H9 (cell line): ENCODE data around the gene TIGD6. TPM values are rescaled to one million over a fixed set of nuclear protein-coding genes. Genes with fewer than 3 reads are reported as not detected.

Source experiments
- DNase-seq: peaks from one replicate; pipeline ENCODE4 v3.0.0-alpha.2; 2017
- H2AFZ ChIP-seq: one replicate; pipeline ENCODE4 v1.6.1; 2013; ENCODE audit warnings: mild to moderate bottlenecking, low read length, control low read depth, moderate library complexity
- H2AK5ac ChIP-seq: 2 replicates; pipeline ENCODE4 v1.6.1; 2013; ENCODE audit warnings: low read length, control low read depth, mixed read lengths; ENCODE audit not compliant: insufficient read length
- H2BK120ac ChIP-seq: one replicate; pipeline ENCODE4 v1.6.1; 2013; ENCODE audit warnings: low read depth, mild to moderate bottlenecking, low read length, control low read depth, inconsistent platforms; ENCODE audit not compliant: poor library complexity, severe bottlenecking
- H2BK12ac ChIP-seq: 2 replicates; pipeline ENCODE4 v1.6.1; 2013; ENCODE audit warnings: low read length, control low read depth, mixed read lengths, low read depth; ENCODE audit not compliant: insufficient read length
- H2BK15ac ChIP-seq: 2 replicates; pipeline ENCODE4 v1.6.1; 2013; ENCODE audit warnings: low read depth, low read length, control low read depth
- H2BK20ac ChIP-seq: one replicate; pipeline ENCODE4 v1.6.1; 2013; ENCODE audit warnings: low read depth, mild to moderate bottlenecking, low read length, control low read depth, inconsistent platforms; ENCODE audit not compliant: poor library complexity, severe bottlenecking
- H2BK5ac ChIP-seq: 2 replicates; pipeline ENCODE4 v1.6.1; 2013; ENCODE audit warnings: low read length, control low read depth, mixed read lengths; ENCODE audit not compliant: insufficient read length
- H3K14ac ChIP-seq: 2 replicates; pipeline ENCODE4 v1.6.1; 2013; ENCODE audit warnings: low read length, control low read depth; ENCODE audit not compliant: insufficient read depth
- H3K18ac ChIP-seq: 2 replicates; pipeline ENCODE4 v1.6.1; 2013; ENCODE audit warnings: low read depth, mild to moderate bottlenecking, mixed read lengths, low read length, control low read depth; ENCODE audit not compliant: insufficient read length
- H3K23ac ChIP-seq: 2 replicates; pipeline ENCODE4 v1.6.1; 2013; ENCODE audit warnings: low read length, control low read depth, mixed read lengths, low read depth; ENCODE audit not compliant: insufficient read length
- H3K23me2 ChIP-seq: 2 replicates; pipeline ENCODE4 v1.6.1; 2013; ENCODE audit warnings: low read depth, mild to moderate bottlenecking, mixed read lengths, low read length, control low read depth; ENCODE audit not compliant: insufficient read length, poor library complexity, severe bottlenecking
- H3K27ac ChIP-seq: 2 replicates; pipeline ENCODE4 v1.5.1; 2013; ENCODE audit warnings: low read length, control low read depth, mixed read lengths, low read depth; ENCODE audit not compliant: insufficient read length
- H3K27me3 ChIP-seq: 2 replicates; pipeline ENCODE4 v1.6.1; 2013; ENCODE audit warnings: low read length, control low read depth, inconsistent platforms; ENCODE audit not compliant: insufficient read depth
- H3K4ac ChIP-seq: 2 replicates; pipeline ENCODE4 v1.6.1; 2013; ENCODE audit warnings: low read depth, mild to moderate bottlenecking, control low read depth, inconsistent platforms, low read length, moderate library complexity
- H3K4me1 ChIP-seq: 2 replicates; pipeline ENCODE4 v1.6.1; 2013; ENCODE audit warnings: low read length, control low read depth, inconsistent platforms; ENCODE audit not compliant: insufficient read depth
- H3K4me2 ChIP-seq: 2 replicates; pipeline ENCODE4 v1.6.1; 2013; ENCODE audit warnings: low read length, control low read depth, mixed read lengths; ENCODE audit not compliant: insufficient read length, insufficient read depth
- H3K56ac ChIP-seq: 2 replicates; pipeline ENCODE4 v1.6.1; 2013; ENCODE audit warnings: low read depth, mild to moderate bottlenecking, mixed read lengths, low read length, control low read depth; ENCODE audit not compliant: insufficient read length
- H3K79me1 ChIP-seq: 2 replicates; pipeline ENCODE4 v1.6.1; 2013; ENCODE audit warnings: low read depth, mild to moderate bottlenecking, moderate library complexity, low read length, control low read depth, inconsistent platforms; ENCODE audit not compliant: insufficient read depth, poor library complexity, severe bottlenecking
- H3K79me2 ChIP-seq: 2 replicates; pipeline ENCODE4 v1.6.1; 2013; ENCODE audit warnings: low read length, control low read depth, inconsistent platforms; ENCODE audit not compliant: insufficient read depth
- H3K9ac ChIP-seq: 2 replicates; pipeline ENCODE4 v1.6.1; 2013; ENCODE audit warnings: low read length, control low read depth, mixed read lengths; ENCODE audit not compliant: insufficient read length; ENCODE audit errors: extremely low read depth
- H3K9me3 ChIP-seq: one replicate; pipeline ENCODE4 v1.6.1; 2013; ENCODE audit warnings: low read depth, low read length, inconsistent platforms; ENCODE audit not compliant: control insufficient read depth
- H3T11ph ChIP-seq: one replicate; pipeline ENCODE4 v1.6.1; 2013; ENCODE audit warnings: mild to moderate bottlenecking, low read length, control low read depth, inconsistent platforms
- H4K20me1 ChIP-seq: one replicate; pipeline ENCODE4 v1.6.1; 2013; ENCODE audit not compliant: control insufficient read depth, insufficient read length, insufficient read depth
- H4K5ac ChIP-seq: 2 replicates; pipeline ENCODE4 v1.6.1; 2013; ENCODE audit warnings: low read depth, mild to moderate bottlenecking, mixed read lengths, low read length, control low read depth; ENCODE audit not compliant: insufficient read length
- H4K8ac ChIP-seq: replicated peaks from 2 replicates; pipeline ENCODE4 v1.6.1; 2013; ENCODE audit warnings: low read length, control low read depth, mixed read lengths, low read depth; ENCODE audit not compliant: insufficient read length
- H4K91ac ChIP-seq: 2 replicates; pipeline ENCODE4 v1.6.1; 2013; ENCODE audit warnings: low read depth, mild to moderate bottlenecking, moderate library complexity, mixed read lengths, low read length, control low read depth; ENCODE audit not compliant: insufficient read length
- H3K27ac Mint-ChIP-seq, 3 experiments: 2 replicates in 2 of 3; 3 replicates in 1 of 3; pipeline ENCODE4 v1.8.0; 2020 to 2021; ENCODE audit warnings: mixed read lengths in 3 of 3, mild to moderate bottlenecking in 1 of 3, moderate library complexity in 1 of 3
- H3K27me3 Mint-ChIP-seq: 2 replicates; pipeline ENCODE4 v1.8.0; 2021; ENCODE audit warnings: low read depth, mild to moderate bottlenecking, moderate library complexity, mixed read lengths
- H3K36me3 Mint-ChIP-seq, 3 experiments: 2 replicates in 2 of 3; 3 replicates in 1 of 3; pipeline ENCODE4 v1.8.0; 2020 to 2021; ENCODE audit warnings: low read depth in 3 of 3, mixed read lengths in 3 of 3; ENCODE audit not compliant: insufficient read depth in 1 of 3
- H3K4me1 Mint-ChIP-seq, 2 experiments: 2 replicates each; pipeline ENCODE4 v1.8.0; 2020; ENCODE audit warnings: mixed read lengths in 2 of 2
- H3K4me3 Mint-ChIP-seq, 2 experiments: 2 replicates in 1 of 2; 3 replicates in 1 of 2; pipeline ENCODE4 v1.8.0; 2020 to 2021; ENCODE audit warnings: mild to moderate bottlenecking in 2 of 2, mixed read lengths in 2 of 2, moderate library complexity in 1 of 2
- H3K9me3 Mint-ChIP-seq, 2 experiments: 2 replicates in 1 of 2; 3 replicates in 1 of 2; pipeline ENCODE4 v1.8.0; 2020; ENCODE audit warnings: mild to moderate bottlenecking in 2 of 2, mixed read lengths in 2 of 2, moderate library complexity in 1 of 2
- CTCF ChIP-seq: fragments of 200-600 bp; sonication (generic); conservative IDR thresholded peaks from 3 replicates; pipeline ENCODE4 v1.8.0; 2021; ENCODE audit warnings: antibody characterized with exemption, mild to moderate bottlenecking
- WGBS: extraction: QIAGEN DNeasy Blood & Tissue Kit; methylation state at CpG from one replicate; pipeline ENCODE4 v1.1.7; 2013; ENCODE audit warnings: missing lambda C conversion rate, low lambda C conversion rate, mixed read lengths; ENCODE audit not compliant: insufficient read length; ENCODE audit errors: extremely low coverage; 5-methylcytosine and 5-hydroxymethylcytosine counted together
- total RNA-seq: library from RNA; stranded (reverse); gene quantifications from 2 replicates; pipeline ENCODE4 v1.2.1, GENCODE V29; 2021

TIGD6 gene
- total RNA-seq, 1 experiment from 2014 or later, result 1.8 TPM

DNA sequence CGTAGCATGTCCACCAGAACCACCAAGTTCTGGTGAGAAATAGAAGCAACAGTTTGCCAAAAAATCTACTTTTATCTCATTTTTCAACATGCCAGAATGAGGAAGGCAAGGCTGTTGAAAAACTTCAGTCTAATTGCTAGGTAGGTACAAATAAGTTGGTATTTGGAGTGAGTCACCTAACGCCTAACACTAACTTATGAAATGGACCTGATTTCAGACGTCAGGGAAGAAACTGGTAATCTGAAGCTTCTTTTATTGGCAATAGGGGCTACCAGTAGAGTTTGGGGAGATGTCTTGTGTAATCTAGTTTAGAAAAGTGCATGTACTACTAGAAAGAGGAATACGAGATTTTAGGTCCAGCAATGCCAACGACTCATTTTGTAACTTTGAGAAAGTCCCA, 51.5 kb downstream of the TIGD6 start:
- no CpG with 5 or more reads among the region's 5 CpGs for WGBS
- Histone ChIP-seq H3K4ac (no peak overlapping the region), H3K4me1 (no peaks in the 10 kb centered on the region), H2AFZ (no peak overlapping the region), H3K9ac (no peak overlapping the region), H3K18ac (no peak overlapping the region), H2AK5ac (no peak overlapping the region), H3K23me2 (no peaks in the 10 kb centered on the region), H4K8ac (no peak overlapping the region), H3K4me2 (no peak overlapping the region), H3K56ac (no peak overlapping the region), H3K79me2 (no peaks in the 10 kb centered on the region), H2BK20ac (no peak overlapping the region), H4K5ac (no peak overlapping the region), H3K9me3 (no peaks in the 10 kb centered on the region), H2BK15ac (no peak overlapping the region), H2BK120ac (no peak overlapping the region), H3K27ac (no peak overlapping the region), H4K20me1 (no peaks in the 10 kb centered on the region), H3K27me3 (no peaks in the 10 kb centered on the region), H2BK5ac (no peak overlapping the region), H3T11ph (no peak overlapping the region), H3K23ac (no peak overlapping the region), H3K14ac (no peak overlapping the region), H4K91ac (no peak overlapping the region), H3K79me1 (no peaks in the 10 kb centered on the region), H2BK12ac (no peak overlapping the region)
- Mint-ChIP-seq H3K4me1 (no peaks in the 10 kb centered on the region), H3K4me3 (no peak overlapping the region), H3K27me3 (no peaks in the 10 kb centered on the region; the same call in none of the 2 replicates), H3K27ac (no peak overlapping the region), H3K36me3 (no peaks in the 10 kb centered on the region), H3K9me3 (no peaks in the 10 kb centered on the region)
- no peak for TF ChIP-seq CTCF
- no peak for DNase-seq
